NCI-H82 treated with DMSO at 0.1 percent for 48 hours (cell line): ENCODE measurements around the gene NIPA2.

Experiments used
- DNase-seq: peaks from one replicate; lab custom pipeline; 2025; ENCODE audit not compliant: unreplicated experiment; lab: John Stamatoyannopoulos, UW

NIPA2 gene

DNA sequence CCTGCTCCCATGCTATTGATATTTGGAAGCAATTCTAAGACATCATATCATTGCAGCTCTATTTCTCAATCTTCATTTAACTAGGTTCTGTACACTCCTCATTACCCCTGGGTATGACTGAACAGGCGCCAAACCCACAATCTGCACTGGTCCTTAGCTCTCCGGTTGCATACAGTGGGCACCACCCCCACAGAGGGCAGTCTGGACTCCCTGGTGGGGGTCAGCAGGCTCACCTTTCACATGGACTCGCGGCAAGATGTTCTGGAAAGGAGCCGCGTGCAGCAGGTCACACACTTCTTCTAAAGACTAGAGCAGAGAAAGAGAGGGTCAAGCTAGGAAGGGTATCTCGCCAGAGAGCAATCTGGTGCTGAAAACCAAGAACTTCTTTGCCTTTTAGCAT is 36.5 kb downstream of the NIPA2 start:
- DNase-seq = no peak

DNA sequence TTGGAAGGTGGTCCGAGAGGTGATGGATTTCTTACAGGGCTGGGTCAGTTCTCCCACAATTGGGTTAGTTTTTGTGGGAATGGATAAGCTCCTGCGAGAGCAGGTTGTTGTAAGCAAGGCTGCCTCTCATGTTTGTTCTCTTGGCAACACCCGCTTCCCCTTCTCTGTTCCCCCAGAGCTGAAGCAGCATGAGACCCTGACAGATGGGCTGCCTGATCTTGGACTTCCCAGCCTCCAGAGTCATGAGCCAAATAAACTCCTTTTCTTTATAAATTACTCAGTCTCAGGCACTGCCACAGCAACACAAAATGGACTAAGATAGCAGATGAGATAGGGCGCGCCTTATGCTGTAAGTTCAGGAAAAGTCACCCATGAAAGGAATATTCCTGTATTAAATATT is 38.7 kb downstream of the NIPA2 start:
- no peak for DNase-seq

DNA sequence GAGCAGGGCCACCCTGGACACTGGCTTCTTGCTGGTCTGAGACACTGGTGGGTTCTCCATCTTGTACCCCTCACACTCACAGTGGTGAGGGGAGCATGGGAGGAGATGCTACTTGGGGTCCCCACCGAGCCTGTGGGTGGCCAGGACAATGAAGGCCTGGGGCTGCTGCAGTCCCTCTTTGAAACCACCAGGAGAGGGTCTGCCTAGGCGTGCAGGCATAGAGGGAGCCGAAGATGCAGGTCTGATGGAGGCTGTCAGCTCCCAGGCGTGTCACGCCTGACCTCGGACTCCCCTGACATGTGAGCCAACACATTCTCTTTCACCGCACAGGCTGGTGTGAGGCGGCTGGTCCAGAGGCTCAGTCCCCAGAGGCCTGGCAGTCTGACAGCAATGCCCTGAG is 39.1 kb downstream of the NIPA2 start:
- DNase-seq = no peak

DNA sequence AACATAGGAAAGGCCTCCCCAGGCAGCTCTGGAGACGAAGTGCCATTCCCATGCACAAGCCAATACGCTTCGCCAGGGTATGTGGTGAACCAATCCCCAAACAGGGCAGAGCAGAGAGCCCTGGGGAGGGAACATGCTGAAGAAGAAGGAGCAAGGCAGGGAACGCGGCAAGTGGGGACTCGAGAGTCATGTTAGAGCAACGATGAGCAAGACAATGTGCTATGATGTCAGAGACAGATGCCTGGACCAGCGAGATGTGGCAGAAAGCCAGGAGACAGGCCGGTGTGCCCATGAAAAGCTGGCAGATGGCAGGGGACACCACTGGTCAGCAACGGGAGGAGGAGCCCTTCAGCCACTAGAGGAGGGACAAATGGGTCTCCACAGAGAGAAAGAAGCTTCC is 39.6 kb downstream of the NIPA2 start:
- DNase-seq = no peak

DNA sequence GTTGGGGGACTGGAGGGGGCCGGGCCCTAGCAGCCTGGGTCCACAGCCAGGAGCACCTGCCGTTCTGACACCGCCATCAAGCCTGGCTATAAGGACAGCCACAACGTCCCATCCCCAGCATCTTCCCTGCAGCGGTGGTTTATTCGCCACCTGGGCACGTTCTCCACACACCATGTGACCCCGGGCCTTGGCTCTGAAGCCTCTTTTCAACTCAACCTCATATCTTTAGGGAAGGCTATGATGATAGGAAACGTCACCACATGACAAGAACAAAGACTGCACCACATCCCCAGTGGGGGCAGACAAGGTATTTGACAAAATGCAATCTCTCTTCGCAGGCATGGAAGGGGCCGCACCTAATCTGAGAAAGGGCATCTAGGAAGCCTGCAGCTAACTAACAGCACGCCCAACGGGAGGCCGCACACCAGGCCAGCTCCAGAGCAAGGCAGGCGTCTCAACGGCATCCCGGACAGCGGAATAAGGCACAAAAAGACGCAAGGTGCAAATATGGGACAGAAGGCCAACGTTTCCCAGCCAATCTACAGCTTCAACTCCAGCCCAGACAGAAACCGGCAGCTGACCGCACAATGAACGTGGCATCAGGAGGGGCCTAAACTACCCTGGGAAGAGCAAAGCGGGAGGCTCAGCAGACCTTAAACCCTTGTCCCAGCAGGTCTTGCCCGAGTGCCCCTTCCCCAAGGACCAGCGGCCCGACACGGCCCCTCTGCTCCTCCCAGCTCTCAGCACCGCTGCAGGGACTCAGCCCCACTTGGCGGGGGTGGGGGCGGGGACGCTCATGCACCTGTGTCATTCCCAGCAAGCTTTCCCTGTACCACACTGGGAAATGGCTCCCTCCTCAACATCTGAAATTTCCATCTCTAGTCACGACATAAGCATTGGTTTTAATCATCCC is 41.9 kb downstream of the NIPA2 start:
- no peak for DNase-seq

DNA sequence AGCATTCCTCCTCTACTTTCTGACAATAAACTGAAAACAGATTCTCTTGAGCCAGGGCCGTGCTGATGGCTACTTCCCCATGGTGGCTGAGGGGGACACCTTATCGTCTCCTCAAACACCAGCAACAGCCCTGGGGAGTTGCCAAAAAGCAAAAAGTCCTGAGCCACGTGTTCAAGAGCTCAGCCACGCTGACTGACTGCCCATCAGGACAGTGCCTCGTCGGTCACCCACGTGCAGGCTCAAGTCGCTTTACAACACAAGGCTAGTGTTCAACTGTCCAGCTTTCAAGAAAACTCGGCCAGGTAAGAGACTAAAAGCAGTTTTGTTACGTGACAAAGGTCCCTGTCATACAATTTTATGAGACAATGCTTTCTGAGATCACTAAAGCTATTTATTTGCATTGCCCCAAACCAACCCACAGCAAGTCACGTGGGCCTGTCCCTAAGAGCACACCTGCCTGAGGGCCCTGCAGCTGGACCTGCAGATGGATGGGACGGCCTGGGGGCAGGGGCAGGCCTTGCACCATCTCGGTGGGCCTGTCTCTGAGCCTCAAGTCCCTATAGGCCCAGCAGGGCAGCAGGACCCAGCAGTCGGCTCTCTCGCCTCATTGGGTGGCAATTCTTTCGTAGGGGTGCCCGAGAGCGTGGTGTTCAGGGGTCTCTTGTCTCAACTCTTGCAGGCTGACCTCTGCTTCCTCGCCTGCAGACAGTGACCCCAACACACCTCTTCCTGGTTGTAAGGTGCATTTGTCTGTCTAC is 42.7 kb downstream of the NIPA2 start:
- no peak for DNase-seq

DNA sequence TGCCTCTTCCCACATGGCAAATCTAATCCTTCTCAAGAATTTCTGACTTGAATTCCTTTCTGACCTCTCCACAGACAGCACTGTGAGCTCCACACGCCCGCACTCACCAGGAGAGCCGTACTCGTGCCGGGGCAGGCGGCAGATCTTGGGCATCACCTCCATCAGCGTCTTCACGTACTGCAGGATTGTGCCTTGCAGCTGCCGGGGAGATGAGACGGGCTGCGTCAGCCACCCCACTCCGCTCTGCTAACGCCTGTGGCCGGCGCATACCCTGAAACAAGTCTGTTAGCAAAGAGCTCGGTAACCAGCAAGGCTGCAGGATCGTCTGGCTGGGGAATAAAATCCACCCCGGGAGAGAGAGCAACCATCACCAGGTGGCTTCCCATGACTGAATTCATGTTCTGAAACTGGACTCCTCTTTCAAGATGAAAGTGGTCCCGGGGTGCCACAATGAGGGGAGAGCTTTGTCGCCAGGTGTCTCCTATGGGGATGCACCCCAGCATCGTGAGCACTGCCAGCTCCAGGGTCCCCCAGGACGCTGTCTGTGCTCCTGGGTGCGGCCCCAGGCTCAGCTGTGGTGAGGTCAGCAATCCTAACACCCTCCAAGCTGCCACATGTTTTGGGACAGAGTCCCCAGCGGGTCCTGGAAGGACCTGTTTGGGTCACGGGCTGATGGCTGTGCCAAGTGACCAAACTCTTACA is 43.4 kb downstream of the NIPA2 start:
- DNase-seq = no peak

DNA sequence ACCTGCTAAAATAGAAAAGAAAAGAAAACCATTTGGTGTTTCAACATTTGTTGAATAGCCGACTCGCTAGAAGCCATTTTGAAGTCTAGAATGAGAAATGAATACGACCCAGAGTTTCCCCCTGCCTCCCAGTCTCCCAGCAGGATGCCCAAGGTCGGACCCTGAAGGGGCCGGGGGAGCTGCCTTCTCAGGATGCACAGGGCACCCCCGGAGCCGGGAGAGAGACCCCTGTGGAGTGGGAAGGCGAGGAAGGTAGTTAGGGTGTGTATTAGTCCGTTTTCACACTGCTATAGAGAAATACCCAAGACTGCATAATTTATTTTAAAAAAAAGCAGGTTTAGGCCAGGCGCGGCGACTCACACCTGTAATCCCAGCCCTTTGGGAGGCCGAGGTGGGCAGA is 44.7 kb downstream of the NIPA2 start:
- DNase-seq = no peak

DNA sequence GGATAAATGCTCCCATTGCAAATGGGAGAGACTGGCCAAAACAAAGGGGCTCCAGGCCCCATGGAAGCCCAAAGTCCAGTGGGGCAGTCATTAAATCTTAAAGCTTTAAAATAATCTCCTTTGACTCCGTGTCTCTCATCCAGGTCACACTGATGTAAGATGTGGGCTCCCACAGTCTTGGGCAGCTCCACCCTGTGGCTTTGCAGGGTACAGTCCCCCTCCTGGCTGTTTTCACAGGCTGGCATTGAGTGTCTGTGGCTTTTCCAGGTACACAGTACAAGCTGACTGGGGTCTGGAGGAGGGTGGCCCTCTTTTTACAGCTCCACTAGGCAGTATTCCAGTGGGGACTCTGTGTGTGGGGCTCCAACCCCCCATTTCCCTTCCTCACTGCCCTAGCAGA is 45.9 kb downstream of the NIPA2 start:
- DNase-seq = no peak

DNA sequence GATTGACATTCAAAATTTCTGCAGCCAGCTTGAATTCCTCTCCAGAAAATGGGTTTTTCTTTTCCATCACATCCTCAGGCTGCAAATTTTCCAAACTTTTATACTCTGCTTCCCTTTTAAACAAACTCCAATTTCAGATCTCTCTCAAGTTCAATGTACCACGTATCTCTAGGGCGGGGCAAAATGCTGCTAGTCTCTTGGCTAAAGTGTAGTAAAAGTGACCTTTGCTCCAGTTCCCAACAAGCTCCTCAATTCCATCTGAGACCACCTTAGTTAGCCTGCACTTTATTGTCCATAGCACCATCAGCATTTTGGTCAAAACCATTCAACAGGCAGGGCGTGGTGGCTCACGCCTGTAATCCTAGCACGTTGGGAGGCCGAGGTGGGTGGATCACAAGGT is 46.7 kb downstream of the NIPA2 start:
- no peak for DNase-seq

DNA sequence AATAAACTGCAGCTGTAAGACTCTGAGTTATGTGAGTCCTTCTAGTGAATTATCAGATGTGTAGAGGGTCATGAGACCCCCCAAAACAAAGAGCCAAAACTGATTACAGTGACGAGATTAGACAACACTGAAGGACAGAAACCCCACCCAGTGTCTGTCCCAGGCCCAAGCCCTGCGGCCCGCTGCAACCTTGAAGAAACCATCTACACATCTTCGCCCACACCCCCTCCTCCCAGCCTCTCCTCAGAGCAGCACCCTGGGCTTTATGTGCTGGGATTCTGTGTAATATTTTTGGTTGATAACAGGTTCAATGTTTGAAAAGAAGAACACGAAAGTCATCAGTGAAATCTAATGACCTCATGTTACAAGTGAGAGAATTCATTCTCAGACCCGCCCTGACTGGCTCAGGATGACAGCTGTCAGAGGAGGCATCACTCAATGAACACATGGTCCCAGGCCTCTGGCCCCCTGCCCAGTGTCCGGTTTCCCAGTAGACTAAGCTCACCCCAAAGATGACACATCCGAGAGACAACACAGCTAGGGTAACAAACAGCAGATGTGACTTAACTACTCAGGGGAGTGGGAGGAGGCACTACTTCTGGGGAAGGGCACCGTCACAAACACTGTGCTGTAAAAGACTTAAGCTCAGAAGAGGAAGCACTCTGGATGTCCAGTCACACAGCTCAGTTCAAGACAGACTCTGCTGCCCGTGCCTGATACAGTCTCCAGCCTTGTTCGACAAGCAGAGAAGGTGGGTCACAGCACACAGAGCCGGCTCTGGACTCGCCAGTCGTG is 48.9 kb downstream of the NIPA2 start:
- DNase-seq = no peak

DNA sequence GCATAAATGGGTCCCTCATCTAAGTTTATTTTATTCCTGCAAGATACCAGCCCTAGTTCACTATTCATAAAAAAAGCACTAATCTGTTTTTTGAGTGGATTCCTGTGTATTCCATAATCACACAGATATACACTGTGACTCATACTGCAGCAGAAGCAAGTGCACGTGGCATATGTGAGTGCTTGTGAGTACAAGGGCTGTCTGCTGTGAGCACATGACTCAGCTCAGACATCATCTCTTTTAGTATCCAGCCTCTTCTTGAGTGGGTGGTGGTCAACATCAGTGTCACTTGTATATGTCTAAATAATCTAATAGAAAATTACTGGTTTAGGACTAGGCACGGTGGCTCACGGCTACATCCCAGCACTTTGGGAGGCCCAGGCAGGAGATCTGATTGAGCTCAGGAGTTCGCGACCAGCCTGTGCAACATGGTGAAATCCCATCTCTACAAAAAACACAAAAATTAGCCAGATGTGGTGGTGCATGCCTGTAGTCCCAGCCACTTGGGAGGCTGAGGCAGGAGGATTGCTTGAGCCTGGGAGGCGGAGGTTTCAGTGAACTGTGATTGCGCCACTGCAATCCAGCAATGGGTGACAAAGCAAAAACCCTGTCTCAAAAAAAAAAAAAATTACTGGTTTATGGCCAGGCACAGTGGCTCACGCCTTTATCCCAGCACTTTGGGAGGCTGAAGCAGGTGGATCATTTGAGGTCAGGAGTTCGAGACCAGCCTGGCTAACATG is 49.8 kb downstream of the NIPA2 start:
- DNase-seq = no peak

DNA sequence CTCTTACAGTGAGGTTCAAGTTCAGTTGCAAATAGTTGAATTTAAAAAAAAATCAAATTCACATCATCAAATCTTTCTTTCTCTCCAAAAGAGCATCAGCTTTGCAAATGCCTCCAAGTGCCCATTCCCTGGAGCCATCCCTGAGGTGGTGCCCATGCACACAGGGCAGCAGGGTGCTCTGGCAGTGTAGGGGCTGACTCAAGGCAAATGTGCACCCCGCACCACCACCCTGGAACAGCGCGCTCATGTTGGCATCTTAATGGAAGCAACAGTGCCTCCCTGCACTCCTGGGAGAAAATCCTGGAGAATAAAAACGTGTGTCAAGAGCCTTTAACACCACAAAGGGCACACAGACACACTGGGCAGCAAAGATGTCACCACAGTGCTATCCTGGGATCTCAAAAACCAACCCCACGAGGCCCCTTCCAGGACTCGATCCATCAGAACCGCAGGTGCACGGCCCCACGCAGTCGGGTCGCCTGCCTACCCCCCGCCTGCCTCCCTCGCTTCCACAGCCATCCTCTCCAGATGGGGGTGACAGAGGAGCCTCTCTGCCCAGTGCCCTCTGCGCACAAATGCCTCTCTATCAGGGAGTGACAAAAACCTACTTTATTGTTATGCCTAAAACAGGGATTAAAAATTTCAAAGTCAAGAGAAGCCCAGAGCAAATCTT is 50.8 kb downstream of the NIPA2 start:
- no peak for DNase-seq

DNA sequence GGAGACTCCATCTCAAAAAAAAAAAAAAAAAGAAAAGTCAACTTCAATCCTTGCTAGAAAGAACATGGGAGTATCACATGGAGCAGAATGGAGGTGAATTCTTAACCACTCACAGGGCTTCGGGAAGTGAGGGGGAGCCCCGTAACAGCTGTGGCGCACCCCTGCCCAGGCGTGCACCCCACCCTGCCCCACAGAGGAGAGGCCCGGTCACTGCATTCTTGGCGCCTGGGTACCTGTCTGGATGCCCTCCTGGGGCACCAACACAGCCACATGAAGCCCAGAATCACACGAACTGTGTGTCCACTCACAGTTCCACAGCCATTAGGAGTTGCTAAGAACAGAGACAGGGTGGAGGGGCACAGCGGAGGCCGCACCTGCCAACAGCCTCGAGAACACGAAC is 51.8 kb downstream of the NIPA2 start:
- no peak for DNase-seq

DNA sequence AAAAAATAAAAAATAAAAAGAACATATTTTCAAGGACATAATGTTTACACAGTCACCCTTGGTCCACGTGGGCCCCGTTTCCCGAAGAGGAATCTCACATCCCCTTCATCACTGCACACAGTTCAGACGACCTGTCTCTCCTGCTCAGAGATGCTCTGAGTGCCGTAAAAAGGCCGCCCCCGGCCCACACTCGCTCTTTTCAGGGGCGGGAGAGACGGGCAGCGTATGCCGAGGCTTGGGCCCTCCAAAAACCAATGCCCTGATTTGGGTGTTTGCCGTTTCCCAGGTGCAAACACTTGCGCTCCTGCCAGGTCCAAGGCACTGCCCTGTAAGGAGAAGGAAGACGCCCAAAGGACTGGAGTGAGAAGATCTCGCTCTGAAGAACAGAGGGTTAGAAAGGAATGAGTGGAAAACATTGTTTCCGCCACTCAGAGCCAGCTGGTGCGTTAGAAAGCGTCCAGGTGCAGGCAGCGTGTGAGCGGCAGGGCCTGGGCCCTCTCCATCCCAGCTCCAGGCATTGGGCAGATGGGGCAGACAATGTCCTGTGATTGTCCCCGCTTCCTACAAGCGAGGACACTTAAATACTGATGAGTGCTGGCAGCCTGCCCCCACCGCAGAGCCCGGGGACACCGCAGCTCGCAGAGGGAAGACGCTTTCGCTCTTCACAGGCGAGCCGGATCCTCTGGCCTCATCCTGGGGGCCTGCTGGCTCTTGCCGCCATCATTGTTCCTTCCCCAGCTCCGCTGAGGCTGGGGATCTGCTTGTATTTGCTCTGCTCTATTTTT is 53.2 kb downstream of the NIPA2 start:
- no peak for DNase-seq

DNA sequence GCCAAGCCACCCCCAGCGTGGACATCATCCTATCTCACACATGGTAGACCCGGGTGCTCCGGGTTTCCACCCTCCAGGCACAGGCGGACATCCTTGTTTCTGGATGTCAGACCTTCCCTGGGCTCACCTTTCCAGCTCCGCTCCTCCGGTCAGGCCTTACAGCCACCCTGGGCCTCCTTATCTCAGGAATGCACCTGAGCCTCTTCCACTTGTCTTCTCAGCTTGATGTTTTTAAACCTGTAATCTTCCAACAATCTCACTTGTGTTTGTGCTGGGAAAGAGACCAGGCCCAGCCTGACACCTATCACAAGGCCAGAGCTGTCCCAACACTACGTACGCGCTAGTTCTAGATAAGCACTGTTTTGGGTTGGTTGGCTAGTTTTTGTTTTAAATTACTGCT is 53.9 kb downstream of the NIPA2 start:
- no peak for DNase-seq

DNA sequence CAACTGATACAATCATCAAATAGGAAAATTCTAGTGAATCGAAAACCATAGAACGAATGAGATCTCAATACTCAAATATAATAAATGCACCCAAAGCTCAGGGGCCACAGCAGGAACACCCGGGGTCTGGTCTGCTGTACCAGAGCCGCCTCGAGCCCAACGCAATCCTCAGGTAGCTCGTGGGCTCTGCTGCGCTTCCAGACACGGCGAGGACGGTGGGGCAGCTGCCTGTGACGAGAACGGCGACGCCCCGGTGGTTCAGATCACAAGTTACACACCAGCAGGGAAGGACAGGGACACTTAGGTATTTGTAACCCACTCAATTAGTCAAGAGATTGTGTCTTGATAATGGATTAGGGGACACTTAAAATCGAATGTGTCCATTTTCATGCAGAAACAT is 54.6 kb downstream of the NIPA2 start:
- no peak for DNase-seq

DNA sequence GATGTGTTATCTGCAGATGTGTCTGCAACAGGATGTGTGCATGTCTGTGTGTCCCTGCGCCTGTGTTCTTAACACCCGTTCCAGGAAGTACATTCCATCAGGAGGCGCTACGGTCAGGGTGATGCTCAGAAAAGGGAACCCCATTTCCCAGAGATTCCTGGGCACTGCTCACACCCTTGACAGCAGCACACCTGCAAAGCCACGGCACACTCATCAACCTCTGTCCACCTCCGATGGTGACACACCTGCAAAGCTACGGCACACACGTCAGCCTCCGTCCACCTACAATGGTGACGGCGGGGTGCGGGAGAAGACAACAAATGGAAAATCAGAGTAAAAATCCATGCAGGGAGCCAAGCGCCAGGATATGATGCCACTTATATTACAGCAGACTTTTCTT is 55.4 kb downstream of the NIPA2 start:
- DNase-seq = no peak
